Measurements from ENCODE around the gene HERPUD2.
A peak's percentile ranks its signal among the peaks of the same experiment; 100 is the strongest.
"Not testable (repeated sequence)": the region's sequence is repeated elsewhere in the genome, so short reads cannot be mapped to it uniquely, and the experiment has no call there.

HERPUD2 gene

GRCh38 chr7:35714407-35714806 is 19.5 kb upstream of the HERPUD2 start:
- DNase-seq (ENCODE audit: low read depth), result no peak

DNA sequence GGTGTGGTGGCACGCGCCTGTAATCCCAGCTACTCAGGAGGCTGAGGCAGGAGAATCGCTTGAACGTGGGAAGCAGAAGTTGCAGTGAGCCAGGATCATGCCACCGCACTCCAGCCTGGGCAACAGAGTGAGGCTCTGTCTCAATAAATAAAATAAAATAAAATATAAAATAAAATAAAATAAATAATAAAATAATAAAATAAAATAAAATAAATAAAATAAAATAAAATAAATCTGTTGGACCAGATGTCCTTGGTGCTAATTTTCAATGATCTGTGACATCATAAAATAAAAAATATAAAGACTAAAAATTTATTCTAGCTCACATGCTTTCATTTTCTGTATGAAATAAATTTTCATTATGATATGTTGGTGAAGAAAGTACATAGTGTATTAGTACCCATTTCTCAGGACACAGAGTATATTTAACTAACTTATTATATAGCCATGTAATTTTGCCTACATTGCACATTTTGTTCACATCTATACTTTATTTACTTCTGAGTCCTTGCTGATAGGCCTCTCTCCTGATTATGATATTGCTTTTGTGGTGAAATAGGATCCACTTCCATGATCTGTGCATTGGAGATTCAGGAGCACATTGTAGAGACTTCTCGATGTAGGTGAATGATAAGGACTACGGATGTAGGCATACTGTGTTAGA is 17.8 kb upstream of the HERPUD2 start:
- DNase-seq (ENCODE audit: low read depth), result no peak

DNA sequence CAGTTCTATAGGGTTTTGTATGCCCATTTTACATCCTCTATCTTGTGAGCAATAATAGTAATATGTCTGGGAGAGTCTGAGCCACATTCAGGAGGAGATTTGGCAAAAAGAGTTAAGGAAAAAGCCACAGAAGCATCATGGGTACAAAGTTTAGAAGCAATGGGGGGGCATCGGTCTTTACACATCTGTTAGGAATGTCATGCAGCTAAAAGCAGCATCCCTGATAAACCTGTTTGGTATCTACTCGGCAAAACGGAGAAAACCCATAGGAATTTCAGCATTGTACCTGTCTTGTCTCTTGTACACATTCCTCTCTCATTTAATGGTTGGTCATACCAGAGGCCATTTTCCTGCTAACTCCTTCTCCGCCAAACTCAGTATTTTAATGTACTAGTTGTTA is 12.5 kb upstream of the HERPUD2 start:
- DNase-seq (ENCODE audit: low read depth), result peak; percentile 68

DNA sequence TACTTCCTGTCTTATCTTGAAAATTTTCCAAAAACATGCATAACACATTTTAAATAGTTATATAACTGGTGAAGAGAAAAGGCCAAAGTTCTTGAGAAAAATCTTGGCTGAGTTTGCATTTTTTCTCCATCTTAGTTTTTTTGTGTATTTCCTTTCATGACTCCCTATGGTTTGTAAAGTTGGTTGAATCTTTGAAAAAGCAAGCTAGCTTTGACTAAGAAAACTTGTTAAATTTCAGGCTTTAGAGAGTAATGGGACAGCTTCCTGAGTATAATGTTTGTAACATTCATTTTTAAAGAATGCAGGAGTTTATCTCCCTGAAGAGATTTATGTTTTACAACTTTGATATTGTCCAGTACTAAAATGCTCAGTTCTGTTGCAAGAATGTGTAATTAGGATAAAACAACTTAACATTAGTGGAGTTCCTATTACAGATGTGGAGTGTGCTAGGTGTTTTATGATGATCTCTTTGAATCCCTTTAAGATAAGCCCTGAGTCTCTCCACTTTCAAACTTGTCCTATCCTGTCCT is 11.1 kb upstream of the HERPUD2 start:
- DNase-seq (ENCODE audit: low read depth), result peak; percentile 52

DNA sequence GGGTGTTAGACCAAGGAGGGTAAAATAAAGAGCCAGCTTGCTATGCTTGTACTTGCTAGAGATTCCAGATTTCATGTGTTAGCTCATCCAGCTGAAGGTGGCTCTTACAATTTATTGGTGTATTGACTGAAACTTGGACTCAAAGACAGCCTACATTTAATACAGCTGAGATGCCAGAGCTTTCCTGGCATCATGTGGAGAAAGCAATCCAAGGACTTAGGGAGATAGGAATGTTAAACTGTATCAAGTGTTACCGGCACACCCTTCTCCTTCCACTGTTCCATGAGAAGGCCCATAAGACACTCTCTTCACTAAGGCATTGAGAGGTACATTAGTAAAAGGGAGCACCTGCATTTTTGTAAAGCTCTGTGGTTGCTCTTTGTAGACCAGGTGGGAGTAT is 9.3 kb upstream of the HERPUD2 start:
- no peak for DNase-seq (ENCODE audit: low read depth)

GRCh38 chr7:35702541-35702940 is 7.6 kb upstream of the HERPUD2 start:
- no peak for DNase-seq (ENCODE audit: low read depth)

- DNase-seq (ENCODE audit: low read depth), result no peak
Measured at GRCh38 chr7:35701287-35701900, 6.5 kb upstream of the HERPUD2 start.

- DNase-seq (ENCODE audit: low read depth), result no peak
Measured at GRCh38 chr7:35700865-35701264, 5.9 kb upstream of the HERPUD2 start.

DNA sequence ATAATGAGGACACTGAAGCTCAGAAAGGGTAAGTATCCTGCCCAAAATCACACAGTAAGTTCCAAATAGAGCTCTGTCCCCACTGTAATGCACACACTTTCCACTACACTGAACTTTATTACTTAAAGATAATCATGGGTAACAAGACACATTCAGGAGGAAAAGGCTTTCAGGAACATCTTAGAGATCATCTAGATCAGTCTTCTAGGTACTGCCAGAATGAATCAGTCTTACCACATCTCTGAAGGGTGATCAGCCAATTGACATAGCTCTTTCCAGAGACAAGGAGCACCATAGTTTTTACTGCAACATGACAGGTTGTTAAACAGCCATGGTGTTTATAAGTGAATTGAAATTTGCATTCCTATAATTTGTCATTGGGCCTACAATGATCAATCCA is 5.4 kb upstream of the HERPUD2 start:
- no peak for DNase-seq (ENCODE audit: low read depth)

DNA sequence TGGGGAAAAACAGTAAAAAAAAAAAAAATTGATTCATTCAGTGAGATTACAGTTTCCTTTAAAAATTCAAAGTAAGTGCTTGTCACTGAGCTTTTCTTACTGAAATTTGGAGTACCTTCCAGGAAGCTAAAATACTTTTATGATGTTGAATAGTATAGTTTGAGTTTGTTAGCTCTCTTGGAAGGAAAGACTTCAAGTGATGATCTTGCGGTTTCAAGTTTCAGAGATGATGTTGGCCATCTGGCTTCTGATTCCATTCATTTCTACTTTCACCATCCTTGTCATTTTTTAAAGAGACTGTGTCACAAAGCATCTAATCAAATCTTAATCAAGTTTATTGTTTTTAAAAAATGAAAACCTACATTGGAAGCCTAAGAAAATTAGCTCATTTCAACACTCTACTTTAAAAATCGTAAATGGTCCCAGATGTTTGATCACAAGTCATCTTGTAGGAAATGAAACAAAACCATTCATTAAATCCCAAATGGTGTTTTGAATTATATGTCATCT is 4.9 kb upstream of the HERPUD2 start:
- no peak for DNase-seq (ENCODE audit: low read depth)

- DNase-seq (ENCODE audit: low read depth), result not testable (repeated sequence)
Measured at GRCh38 chr7:35698382-35698781, 3.4 kb upstream of the HERPUD2 start.

- DNase-seq (ENCODE audit: low read depth), result peak; percentile 72
Measured at GRCh38 chr7:35697414-35698175, 2.7 kb upstream of the HERPUD2 start.

DNA sequence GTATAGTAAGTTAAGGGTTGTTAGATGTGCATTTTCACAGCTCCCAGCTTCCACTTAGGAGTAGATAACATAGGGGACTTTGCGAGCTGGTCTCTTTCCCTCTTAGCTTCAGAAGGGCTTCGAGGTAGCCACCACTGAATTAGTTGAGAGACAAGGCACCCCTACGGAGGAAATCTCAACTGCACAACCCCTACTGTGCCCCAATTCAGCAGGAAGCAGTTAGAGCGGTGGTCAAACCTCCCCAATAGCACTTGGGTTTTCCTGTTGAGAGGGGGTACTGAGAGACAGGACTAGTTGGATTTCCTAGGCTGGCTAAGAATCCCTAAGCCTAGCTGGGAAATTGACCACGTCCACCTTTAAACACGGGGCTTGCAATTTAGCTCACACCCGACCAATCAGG is 1.1 kb upstream of the HERPUD2 start:
- DNase-seq (ENCODE audit: low read depth), result no peak

DNA sequence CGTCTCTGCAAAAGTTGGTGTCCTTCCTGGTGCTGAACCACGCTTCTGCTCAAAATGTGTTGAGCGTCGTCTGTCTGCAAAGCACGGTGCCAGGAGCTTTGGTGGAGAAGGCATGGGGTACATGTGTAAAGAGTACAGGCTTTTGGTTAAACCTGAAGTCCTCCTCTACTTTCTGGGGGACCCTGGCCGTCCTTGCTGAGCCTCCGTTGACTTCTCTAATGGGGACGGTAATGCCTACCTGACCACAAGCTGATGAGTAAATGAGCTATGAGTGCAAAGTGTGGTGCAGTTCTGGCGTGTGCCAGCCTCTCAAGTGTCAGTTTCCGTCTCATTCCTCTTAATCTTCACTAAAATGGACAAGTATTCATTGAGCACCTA is 527 bp upstream of the HERPUD2 start:
- DNase-seq (ENCODE audit: low read depth), result no peak

GRCh38 chr7:35694161-35694783 is 663 bp downstream of the HERPUD2 start:
- peak; percentile 35 for DNase-seq (ENCODE audit: low read depth)

DNA sequence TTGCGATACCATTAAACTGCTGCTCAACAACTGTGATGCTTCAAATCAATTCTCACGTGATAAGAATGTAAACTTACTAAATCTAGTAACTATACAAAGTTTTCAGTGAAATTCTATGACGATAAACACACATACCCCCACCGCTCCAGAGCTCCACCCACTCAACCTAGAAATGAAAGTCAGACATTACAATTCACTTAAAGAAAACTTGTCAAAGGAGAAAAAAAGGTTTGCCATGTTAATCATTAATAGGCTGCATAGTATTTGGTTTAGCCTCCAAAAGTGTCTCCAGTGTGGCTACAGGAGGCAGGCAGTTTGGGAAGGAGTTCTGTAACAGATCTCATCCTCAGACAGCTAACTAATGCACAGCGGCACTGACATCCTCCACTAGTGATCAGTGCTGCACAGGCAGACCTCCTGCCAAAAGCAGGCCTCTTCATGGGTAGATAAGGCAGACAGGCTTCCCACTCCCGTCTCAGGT is 3.1 kb downstream of the HERPUD2 start:
- DNase-seq (ENCODE audit: low read depth), result peak; percentile 16

GRCh38 chr7:35691366-35691765 is 3.6 kb downstream of the HERPUD2 start:
- no peak for DNase-seq (ENCODE audit: low read depth)

GRCh38 chr7:35690614-35691013 is 4.3 kb downstream of the HERPUD2 start:
- DNase-seq (ENCODE audit: low read depth), result not testable (repeated sequence)

DNA sequence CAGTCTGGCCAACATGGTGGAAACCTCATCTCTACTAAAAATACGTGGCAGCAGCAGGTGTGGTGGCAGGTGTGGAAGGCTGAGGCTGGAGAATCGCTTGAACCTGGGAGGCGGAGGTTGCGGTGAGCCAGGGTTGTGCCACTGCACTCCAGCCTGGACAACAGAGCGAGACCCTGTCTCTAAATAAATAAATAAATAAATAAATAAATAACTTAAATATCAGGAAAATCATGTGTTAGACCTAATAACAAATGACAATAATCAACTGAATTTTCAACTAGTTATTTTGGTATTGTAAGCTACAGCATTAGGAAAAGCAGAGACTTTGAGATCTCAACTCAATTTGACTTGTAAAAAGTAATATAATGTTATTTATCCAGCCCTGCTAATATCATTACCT is 9.2 kb downstream of the HERPUD2 start:
- DNase-seq (ENCODE audit: low read depth), result no peak

DNA sequence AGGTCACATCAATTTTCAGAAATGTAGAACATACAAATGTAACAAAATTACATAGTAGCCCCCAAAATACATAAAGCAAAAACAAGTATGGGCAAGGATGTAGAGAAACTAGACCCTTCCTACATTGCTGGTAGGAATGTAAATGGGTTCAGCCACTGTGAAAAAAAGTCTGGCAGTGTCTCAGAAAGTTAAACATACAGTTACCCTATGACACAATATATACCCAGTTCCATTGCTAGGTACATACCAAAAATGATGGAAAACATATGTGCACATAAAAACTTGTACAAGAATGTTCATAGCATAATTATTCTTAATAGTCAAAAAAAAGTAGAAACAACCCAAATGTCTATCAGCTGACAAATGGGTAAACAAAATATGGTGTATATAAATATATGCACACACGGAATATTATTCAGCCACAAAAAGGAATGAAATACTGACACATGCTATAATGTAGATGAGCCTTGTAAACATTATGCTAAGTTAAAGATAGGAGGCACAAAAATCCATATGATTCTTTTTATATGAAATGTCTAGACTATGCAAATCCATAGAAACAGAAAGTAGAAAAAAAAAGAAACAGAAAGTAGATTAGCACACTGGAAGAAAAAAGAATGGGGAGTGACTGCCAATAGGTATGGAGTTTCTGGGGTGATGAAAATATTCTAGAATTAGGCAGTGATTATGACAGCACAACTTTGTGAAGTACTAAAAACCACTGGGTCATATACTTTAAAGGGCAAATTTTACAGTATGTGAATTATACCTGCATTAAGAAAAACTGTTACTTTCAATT is 13.5 kb downstream of the HERPUD2 start:
- peak; percentile 22 for DNase-seq (ENCODE audit: low read depth)

- DNase-seq (ENCODE audit: low read depth), result no peak
Measured at GRCh38 chr7:35680403-35681013, 14.4 kb downstream of the HERPUD2 start.

Measured in EH (cell line).